Measurements from ENCODE around the gene WDR83.

The WDR83 gene

DNA sequence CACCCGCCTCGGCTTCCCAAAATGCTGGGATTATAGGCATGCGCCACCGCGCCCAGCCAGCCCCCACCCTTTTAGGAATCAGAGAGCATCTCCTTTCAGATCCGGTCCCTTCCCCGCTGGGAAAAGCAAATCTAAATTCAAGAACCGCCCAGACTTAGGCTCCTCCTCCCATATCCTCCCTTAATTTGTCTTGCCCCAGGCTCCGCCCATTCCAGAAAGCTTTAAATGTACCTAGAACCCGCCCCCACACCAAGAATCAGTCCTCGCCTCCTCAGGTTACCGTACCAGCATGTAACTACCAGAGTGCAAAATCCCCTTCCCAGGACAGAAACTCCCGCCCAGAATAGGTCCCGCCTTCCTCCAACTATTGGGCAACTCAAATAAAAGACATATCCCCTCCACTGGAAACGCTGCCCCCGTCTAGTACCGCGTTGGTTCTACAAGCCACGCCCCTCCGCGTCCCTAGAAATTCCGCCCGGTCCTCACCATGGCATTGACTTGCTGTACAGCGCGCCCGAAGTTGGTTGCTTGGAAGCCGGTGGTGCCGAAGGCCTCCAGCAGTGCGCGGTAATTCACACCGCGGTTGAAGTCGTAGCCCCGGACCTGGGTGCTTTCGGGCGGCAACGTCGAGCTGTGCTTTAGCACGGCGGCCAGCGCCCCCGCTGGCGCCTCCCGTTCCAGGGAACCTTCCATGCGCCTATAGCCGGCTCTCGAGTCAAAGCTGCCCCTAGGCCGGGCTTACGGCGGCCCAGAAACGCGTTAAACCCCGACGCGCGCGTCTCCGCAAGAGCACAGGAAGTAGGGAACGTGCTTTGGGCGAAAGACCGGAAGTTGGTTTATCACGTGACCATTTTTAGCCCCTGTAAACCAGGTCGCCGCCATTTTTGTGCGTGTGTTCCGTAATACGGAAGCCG is 14.7 kb downstream of the WDR83 start, which contains the start of gene DHPS:
TSS of gene DHPS (minus strand) at position 807 of the 914 bp plus-strand sequence. CDS start at position 693, 114 bp downstream.
- TF ChIP-seq, protein P1, sequence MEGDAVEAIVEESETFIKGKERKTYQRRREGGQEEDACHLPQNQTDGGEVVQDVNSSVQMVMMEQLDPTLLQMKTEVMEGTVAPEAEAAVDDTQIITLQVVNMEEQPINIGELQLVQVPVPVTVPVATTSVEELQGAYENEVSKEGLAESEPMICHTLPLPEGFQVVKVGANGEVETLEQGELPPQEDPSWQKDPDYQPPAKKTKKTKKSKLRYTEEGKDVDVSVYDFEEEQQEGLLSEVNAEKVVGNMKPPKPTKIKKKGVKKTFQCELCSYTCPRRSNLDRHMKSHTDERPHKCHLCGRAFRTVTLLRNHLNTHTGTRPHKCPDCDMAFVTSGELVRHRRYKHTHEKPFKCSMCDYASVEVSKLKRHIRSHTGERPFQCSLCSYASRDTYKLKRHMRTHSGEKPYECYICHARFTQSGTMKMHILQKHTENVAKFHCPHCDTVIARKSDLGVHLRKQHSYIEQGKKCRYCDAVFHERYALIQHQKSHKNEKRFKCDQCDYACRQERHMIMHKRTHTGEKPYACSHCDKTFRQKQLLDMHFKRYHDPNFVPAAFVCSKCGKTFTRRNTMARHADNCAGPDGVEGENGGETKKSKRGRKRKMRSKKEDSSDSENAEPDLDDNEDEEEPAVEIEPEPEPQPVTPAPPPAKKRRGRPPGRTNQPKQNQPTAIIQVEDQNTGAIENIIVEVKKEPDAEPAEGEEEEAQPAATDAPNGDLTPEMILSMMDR (IDR thresholded peaks at IDR 0.05) = no peak

DNA sequence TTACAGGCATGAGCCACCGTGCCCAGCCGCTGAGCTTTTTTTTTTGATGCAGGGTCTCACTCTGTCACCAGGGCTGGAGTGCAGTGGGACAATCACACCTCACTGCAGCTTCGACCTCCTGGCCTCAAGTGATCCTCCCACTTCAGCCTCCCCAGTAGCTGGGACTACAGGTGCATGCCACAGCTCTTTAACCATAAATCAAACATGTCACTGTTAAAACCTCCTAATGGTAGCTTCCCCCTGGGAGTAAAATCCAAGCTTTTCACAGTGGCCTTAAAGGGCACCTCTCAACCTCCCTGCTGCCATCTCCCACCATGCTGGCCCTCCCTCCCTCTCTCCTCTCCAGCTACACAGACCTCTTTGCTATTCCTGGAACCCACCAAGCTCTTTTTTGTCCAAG is 19.2 kb downstream of the WDR83 start:
- TF ChIP-seq, protein P1 (IDR thresholded peaks at IDR 0.05) = no peak

DNA sequence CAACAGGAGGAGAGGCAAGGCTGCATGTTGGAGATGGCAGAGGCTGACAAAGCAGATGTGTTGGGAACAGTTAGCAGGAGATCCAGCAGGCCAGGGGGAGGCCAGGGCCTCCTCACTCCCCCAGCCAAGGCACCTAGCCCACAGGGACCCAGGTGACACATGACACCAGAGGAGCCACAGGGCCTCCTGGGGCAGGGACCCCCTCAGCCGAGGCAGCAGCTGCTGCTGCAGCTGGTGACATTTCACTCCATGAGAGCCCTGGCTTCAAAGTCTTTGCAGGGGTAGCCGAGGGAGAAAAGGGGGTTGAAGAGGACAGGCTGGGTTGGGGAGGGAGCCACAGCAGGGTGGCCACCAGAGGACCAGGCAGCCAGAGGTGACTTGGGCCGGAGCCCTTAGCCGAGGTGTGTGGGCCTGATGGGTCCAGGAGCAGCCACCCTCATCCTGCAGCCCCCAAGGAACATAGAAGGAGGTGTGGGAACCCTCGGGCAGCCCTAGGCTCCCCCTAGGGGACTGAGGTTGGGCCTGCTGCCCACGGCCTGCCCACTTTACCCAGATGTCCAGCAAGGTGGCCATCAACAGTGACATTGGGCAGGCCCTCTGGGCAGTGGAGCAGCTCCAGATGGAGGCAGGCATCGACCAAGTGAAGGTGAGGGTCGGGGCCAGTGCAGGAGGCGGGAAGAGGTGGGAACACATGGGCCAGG is 21.0 kb downstream of the WDR83 start, which contains the start of gene GNG14:
TSS of gene GNG14 (plus strand) at position 503 of the 701 bp plus-strand sequence. CDS start at position 554, 51 bp downstream.
- TF ChIP-seq, protein P1 (IDR thresholded peaks at IDR 0.05) = no peak

DNA sequence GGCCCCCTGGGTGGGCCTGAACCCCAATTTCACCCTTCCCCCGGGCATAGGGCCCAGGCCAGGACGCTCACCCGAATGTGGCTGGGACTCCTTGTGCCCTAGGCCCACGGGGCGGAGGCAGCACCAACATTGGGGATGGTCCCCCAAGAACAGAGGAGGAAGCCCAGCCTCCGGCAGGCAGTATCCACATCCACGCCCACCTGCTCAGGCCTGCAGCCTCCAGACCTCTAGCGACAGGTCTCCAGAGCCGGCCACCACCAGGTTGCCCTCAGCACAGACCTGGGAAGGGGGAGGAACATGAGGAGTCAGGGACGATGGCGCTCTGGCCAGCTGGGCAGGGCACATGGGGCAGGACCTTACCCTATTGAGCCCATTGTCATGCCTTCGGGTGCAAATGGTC is 22.4 kb downstream of the WDR83 start:
- TF ChIP-seq, protein P1 (IDR thresholded peaks at IDR 0.05) = no peak

DNA sequence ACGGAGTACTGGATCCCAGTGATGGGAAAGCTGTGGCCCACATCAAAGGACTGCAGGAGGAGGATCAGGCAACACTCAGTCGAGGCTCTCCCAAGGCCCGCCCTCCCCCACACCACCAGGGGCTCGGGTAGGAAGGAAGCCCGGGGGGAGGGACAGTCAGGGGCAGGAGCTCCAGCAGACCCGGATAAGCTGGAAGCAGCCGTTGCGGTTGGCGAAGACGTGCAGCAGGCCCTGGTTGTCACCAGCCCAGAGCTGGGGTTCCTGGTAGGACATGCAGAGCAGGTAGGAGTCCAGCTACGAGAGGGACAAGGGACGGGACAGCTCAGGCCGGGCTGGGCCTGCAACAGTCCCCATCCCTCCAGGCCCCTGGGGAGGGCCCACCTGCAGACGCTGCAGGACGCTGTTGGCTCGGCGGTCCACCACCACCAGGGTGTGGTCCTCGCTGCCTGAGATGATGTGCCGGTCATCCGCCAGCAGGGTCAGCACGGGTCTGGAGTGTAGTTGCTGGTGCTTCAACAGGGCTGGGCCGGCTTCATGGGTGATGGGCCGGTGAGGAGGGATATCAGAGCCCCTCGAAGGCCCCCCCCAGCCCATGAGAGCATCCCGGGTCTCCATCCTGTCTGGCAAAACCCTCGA is 23.1 kb downstream of the WDR83 start:
- TF ChIP-seq, protein P1 (IDR thresholded peaks at IDR 0.05) = no peak

DNA sequence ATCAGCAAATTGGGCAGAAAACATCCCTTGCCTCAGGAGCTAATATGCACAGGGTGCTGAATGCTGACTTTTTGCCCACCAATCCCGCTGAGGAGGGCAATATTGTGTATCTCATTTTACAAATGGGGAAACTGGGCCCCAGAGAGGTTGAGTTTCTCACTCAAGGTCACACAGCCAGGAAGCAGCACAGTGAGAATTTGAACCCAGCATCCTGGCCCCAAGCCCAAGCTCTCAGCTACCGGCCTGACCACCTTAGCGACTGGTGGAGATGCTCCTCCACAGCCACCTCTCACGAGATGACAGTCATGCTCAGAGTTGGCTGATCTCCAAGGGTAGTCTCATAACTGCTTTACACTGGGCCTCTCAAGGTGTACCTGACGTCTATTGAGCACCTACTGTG is 26.4 kb downstream of the WDR83 start:
- TF ChIP-seq, protein P1 (IDR thresholded peaks at IDR 0.05) = no peak

DNA sequence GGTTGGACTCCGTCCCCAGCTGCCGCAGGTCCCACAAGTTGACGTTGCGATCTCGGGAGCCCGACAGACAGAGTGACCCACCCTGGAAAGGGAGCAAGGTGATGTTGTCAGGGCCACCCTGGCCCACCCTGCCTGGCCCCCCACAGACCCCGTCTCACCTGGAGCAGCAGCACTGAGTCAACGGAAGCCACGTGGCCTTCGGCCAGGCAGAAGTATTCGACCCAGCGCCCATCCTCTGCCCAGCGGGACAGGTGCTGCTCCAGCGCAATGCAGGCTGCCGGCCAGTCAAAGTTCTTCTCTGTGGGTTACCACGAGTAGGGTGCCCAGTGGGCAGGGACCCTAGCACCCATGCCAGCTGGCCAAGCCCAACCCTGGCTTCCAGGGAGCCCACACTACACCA is 28.0 kb downstream of the WDR83 start:
- TF ChIP-seq, protein P1 (IDR thresholded peaks at IDR 0.05) = no peak

All from LNCAP (cell line).